Measurements from ENCODE around the gene SLC6A5.
"Not testable (repeated sequence)": the region's sequence is repeated elsewhere in the genome, so short reads cannot be mapped to it uniquely, and the experiment has no call there.

Gene SLC6A5

GRCh38 chr11:20599221-20600019, at the start of gene SLC6A5:
SLC6A5 (plus strand) TSS chr11:20599608; CDS start chr11:20599673, 65 bp downstream.
- DNase-seq = no peak

GRCh38 chr11:20551096-20551495, 48.3 kb upstream of the SLC6A5 start:
- DNase-seq = no peak

- DNase-seq = no peak
Observed at GRCh38 chr11:20555783-20556182, 43.6 kb upstream of the SLC6A5 start.

- DNase-seq = not testable (repeated sequence)
Observed at GRCh38 chr11:20556396-20556795, 43.0 kb upstream of the SLC6A5 start.

GRCh38 chr11:20558741-20559140, 40.7 kb upstream of the SLC6A5 start:
- DNase-seq = no peak

GRCh38 chr11:20559523-20560300, 39.7 kb upstream of the SLC6A5 start:
- no peak for DNase-seq

GRCh38 chr11:20561915-20562314, 37.5 kb upstream of the SLC6A5 start:
- no peak for DNase-seq

GRCh38 chr11:20563866-20564265, 35.5 kb upstream of the SLC6A5 start:
- no peak for DNase-seq

- DNase-seq = no peak
Observed at GRCh38 chr11:20564846-20565635, 34.4 kb upstream of the SLC6A5 start.

- DNase-seq = not testable (repeated sequence)
Observed at GRCh38 chr11:20566115-20566514, 33.3 kb upstream of the SLC6A5 start.

- DNase-seq = no peak
Observed at GRCh38 chr11:20566591-20567434, 32.6 kb upstream of the SLC6A5 start.

- DNase-seq = not testable (repeated sequence)
Observed at GRCh38 chr11:20579725-20580124, 19.7 kb upstream of the SLC6A5 start.

GRCh38 chr11:20583201-20583600, 16.2 kb upstream of the SLC6A5 start:
- DNase-seq = no peak

- no peak for DNase-seq
Observed at GRCh38 chr11:20584093-20584774, 15.2 kb upstream of the SLC6A5 start.

- no peak for DNase-seq
Observed at GRCh38 chr11:20589796-20590195, 9.6 kb upstream of the SLC6A5 start.

GRCh38 chr11:20590381-20590780, 9.0 kb upstream of the SLC6A5 start:
- DNase-seq = no peak

GRCh38 chr11:20592741-20593140, 6.7 kb upstream of the SLC6A5 start:
- DNase-seq = no peak

- DNase-seq = no peak
Observed at GRCh38 chr11:20594274-20595061, 4.9 kb upstream of the SLC6A5 start.

GRCh38 chr11:20595101-20595500, 4.3 kb upstream of the SLC6A5 start:
- no peak for DNase-seq

- DNase-seq = no peak
Observed at GRCh38 chr11:20596205-20597153, 2.9 kb upstream of the SLC6A5 start.
